Neural cell (in vitro differentiated cells): Measurements from ENCODE around the gene AGAP3. TPM values are rescaled to one million over a fixed set of nuclear protein-coding genes. Genes with fewer than 3 reads are reported as not detected.

Experiments used
- H2AFZ ChIP-seq: fragments of 200-600, 300-800 bp; sonication (generic), shearing (Covaris generic); 2 replicates; pipeline ENCODE4 v1.6.0; 2014; ENCODE audit warnings: low read depth, mild to moderate bottlenecking, antibody characterized with exemption, low read length, moderate library complexity
- H3F3A ChIP-seq: fragments of 200-600 bp; shearing (Covaris generic); 2 replicates; pipeline ENCODE4 v1.6.1; 2016; ENCODE audit warnings: mild to moderate bottlenecking, moderate library complexity, mixed read lengths, antibody characterized with exemption, low read length; ENCODE audit not compliant: insufficient read depth, poor library complexity, severe bottlenecking
- H3K27ac ChIP-seq: fragments of 200-600, 300-800 bp; sonication (generic), shearing (Covaris generic); 2 replicates; pipeline ENCODE4 v1.5.1; 2014; ENCODE audit warnings: mild to moderate bottlenecking, low read length, moderate library complexity
- H3K27me3 ChIP-seq: fragments of 300-800, 200-600 bp; sonication (generic), shearing (Covaris generic); 2 replicates; pipeline ENCODE4 v1.6.0; 2014; ENCODE audit warnings: mild to moderate bottlenecking, low read depth, low read length, moderate library complexity; ENCODE audit not compliant: insufficient read depth
- H3K36me3 ChIP-seq: fragments of 300-800, 200-600 bp; sonication (generic), shearing (Covaris generic); 2 replicates; pipeline ENCODE4 v1.5.1; 2014; ENCODE audit warnings: mild to moderate bottlenecking, antibody characterized with exemption, low read length, moderate library complexity; ENCODE audit not compliant: insufficient read depth
- H3K4me2 ChIP-seq: fragments of 300-800, 200-600 bp; sonication (generic), shearing (Covaris generic); 2 replicates; pipeline ENCODE4 v1.6.0; 2014; ENCODE audit warnings: mild to moderate bottlenecking, low read length
- H3K4me3 ChIP-seq: fragments of 300-800, 200-600 bp; sonication (generic), shearing (Covaris generic); 2 replicates; pipeline ENCODE4 v1.5.1; 2014; ENCODE audit warnings: mild to moderate bottlenecking, low read length, moderate library complexity
- H3K79me2 ChIP-seq: fragments of 200-600 bp; shearing (Covaris generic); replicated peaks from 2 replicates; pipeline ENCODE4 v1.6.0; 2014; ENCODE audit warnings: mild to moderate bottlenecking, low read length, moderate library complexity; ENCODE audit not compliant: insufficient read depth
- H3K9ac ChIP-seq: fragments of 300-800, 200-600 bp; sonication (generic), shearing (Covaris generic); 2 replicates; pipeline ENCODE4 v1.6.1; 2016; ENCODE audit warnings: mild to moderate bottlenecking, low read length, mixed read lengths
- H3K9me2 ChIP-seq: fragments of 200-600 bp; shearing (Covaris generic); 2 replicates; pipeline ENCODE4 v1.6.1; 2016; ENCODE audit warnings: mild to moderate bottlenecking, low read length, mixed read lengths; ENCODE audit not compliant: insufficient read depth
- H3K9me3 ChIP-seq: fragments of 200-600, 300-800 bp; sonication (generic), shearing (Covaris generic); 2 replicates; pipeline ENCODE4 v1.6.1; 2016; ENCODE audit warnings: mild to moderate bottlenecking, mixed run types, low read length, moderate library complexity, mixed read lengths
- H4K20me1 ChIP-seq: fragments of 200-600 bp; shearing (Covaris generic); 2 replicates; pipeline ENCODE4 v1.6.1; 2016; ENCODE audit warnings: mild to moderate bottlenecking, mixed run types; ENCODE audit not compliant: insufficient read depth
- EP300 ChIP-seq: fragments of 450-650 bp; conservative IDR thresholded peaks from 2 replicates; pipeline ENCODE4 v1.6.1; 2014; ENCODE audit warnings: antibody characterized with exemption, mild to moderate bottlenecking, moderate library complexity; ENCODE audit not compliant: poor library complexity, severe bottlenecking
- EZH2 ChIP-seq: fragments of 200-600, 300-800 bp; shearing (Covaris generic), sonication (generic); IDR thresholded peaks from 2 replicates; pipeline ENCODE4 v1.6.1; 2014; ENCODE audit warnings: antibody characterized with exemption, low read length, borderline replicate concordance, mild to moderate bottlenecking; ENCODE audit not compliant: insufficient read depth, poor library complexity, severe bottlenecking
- MXI1 ChIP-seq: fragments of 450-650 bp; conservative IDR thresholded peaks from 2 replicates; pipeline ENCODE4 v1.6.1; 2014; ENCODE audit warnings: antibody characterized with exemption, mild to moderate bottlenecking; ENCODE audit not compliant: poor library complexity, severe bottlenecking
- POLR2AphosphoS5 ChIP-seq: IDR thresholded peaks from 2 replicates; pipeline ENCODE4 v1.6.1; 2012
- RAD21 ChIP-seq: fragments of 450-650 bp; conservative IDR thresholded peaks from 2 replicates; pipeline ENCODE4 v1.6.1; 2014; ENCODE audit warnings: antibody characterized with exemption, mild to moderate bottlenecking, moderate library complexity
- SMC3 ChIP-seq: fragments of 450-650 bp; conservative IDR thresholded peaks from 2 replicates; pipeline ENCODE4 v1.6.1; 2014; ENCODE audit warnings: antibody characterized with exemption, mild to moderate bottlenecking, moderate library complexity; ENCODE audit not compliant: poor library complexity
- TAF1 ChIP-seq: IDR thresholded peaks from 2 replicates; pipeline ENCODE4 v1.6.1; 2012; ENCODE audit warnings: low read depth
- polyA plus RNA-seq: library from polyadenylated mRNA; depleted of rRNA; stranded (reverse); fragments of >200 nt; gene quantifications from 2 replicates; pipeline ENCODE4 v1.2.3, GENCODE V29; 2014
- TF ChIP-seq, protein P1 (sequence below): IDR thresholded peaks from 2 replicates; pipeline ENCODE4 v1.6.1; 2012; ENCODE audit warnings: borderline replicate concordance
- TF ChIP-seq, protein P2 (sequence below): fragments of 450-650 bp; IDR thresholded peaks from 2 replicates; pipeline ENCODE4 v1.5.1; 2014; ENCODE audit warnings: antibody characterized with exemption, mild to moderate bottlenecking, moderate library complexity; ENCODE audit not compliant: poor library complexity, severe bottlenecking

AGAP3 gene
- polyA plus RNA-seq, 1 donor from 2014 or later, result 117 TPM

DNA sequence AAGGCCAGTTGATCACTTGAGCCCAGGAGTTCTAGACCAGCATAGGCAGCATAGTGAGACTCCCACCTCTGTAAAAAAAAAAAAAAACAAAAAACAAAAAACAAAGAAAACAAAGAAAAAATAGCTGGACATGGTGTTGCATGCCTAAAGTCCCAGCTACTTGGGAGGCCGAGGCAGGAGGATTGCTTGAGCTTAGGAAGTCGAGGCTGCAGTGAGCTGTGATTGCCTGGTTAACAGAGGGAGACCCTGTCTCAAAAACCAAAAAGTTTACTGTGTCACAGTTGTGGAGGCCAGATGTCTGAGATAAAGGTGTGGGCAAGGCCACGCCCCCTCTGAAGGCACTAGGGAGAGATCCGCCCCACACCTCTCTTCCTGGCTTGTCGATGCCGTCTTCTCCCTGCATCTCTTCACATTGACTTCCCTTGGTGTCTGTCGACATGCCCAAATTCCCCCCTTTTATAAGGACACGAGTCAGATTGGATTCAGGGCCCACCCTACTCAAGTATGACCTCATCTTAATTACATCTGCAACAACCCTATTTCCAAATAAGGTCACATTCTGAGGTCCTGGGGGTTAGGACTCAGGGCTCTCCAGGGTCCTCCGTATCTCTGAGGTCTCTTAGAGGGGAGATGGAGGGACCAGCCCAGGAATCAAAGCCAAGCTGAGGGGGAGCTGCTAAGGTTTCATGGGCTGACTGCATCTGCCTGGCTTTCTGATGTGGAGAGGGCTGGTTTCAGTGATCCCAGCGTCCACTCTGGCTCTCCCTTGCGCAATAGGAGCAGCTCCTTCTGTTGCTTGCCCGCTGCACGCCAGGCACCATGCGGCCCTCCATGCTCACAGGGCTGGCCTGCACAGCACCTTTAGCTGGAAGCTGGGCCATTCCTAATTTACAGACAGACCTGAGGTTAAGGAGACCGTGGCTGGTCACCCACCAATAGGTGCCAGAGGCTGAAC lies 23.1 kb downstream of the AGAP3 start:
- peaks cover 11% of the 10 kb centered on the region for H3K27me3 ChIP-seq
- no peak overlapping the region for H3K9ac ChIP-seq
- peaks cover 32% of the 10 kb centered on the region for H4K20me1 ChIP-seq
- H3K4me2 ChIP-seq, result no peak overlapping the region
- TF ChIP-seq EP300 (no peak), EZH2 (no peak), MXI1 (no peak), SMC3 (no peak), RAD21 (no peak), TAF1 (no peak)
- TF ChIP-seq, protein P1, sequence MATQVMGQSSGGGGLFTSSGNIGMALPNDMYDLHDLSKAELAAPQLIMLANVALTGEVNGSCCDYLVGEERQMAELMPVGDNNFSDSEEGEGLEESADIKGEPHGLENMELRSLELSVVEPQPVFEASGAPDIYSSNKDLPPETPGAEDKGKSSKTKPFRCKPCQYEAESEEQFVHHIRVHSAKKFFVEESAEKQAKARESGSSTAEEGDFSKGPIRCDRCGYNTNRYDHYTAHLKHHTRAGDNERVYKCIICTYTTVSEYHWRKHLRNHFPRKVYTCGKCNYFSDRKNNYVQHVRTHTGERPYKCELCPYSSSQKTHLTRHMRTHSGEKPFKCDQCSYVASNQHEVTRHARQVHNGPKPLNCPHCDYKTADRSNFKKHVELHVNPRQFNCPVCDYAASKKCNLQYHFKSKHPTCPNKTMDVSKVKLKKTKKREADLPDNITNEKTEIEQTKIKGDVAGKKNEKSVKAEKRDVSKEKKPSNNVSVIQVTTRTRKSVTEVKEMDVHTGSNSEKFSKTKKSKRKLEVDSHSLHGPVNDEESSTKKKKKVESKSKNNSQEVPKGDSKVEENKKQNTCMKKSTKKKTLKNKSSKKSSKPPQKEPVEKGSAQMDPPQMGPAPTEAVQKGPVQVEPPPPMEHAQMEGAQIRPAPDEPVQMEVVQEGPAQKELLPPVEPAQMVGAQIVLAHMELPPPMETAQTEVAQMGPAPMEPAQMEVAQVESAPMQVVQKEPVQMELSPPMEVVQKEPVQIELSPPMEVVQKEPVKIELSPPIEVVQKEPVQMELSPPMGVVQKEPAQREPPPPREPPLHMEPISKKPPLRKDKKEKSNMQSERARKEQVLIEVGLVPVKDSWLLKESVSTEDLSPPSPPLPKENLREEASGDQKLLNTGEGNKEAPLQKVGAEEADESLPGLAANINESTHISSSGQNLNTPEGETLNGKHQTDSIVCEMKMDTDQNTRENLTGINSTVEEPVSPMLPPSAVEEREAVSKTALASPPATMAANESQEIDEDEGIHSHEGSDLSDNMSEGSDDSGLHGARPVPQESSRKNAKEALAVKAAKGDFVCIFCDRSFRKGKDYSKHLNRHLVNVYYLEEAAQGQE, result no peak
- TF ChIP-seq, protein P2, sequence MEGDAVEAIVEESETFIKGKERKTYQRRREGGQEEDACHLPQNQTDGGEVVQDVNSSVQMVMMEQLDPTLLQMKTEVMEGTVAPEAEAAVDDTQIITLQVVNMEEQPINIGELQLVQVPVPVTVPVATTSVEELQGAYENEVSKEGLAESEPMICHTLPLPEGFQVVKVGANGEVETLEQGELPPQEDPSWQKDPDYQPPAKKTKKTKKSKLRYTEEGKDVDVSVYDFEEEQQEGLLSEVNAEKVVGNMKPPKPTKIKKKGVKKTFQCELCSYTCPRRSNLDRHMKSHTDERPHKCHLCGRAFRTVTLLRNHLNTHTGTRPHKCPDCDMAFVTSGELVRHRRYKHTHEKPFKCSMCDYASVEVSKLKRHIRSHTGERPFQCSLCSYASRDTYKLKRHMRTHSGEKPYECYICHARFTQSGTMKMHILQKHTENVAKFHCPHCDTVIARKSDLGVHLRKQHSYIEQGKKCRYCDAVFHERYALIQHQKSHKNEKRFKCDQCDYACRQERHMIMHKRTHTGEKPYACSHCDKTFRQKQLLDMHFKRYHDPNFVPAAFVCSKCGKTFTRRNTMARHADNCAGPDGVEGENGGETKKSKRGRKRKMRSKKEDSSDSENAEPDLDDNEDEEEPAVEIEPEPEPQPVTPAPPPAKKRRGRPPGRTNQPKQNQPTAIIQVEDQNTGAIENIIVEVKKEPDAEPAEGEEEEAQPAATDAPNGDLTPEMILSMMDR, result no peak
- H3K79me2 ChIP-seq, result peaks cover 18% of the 10 kb centered on the region
- H3K36me3 ChIP-seq, result no peaks in the 10 kb centered on the region
- H3F3A ChIP-seq, result no peaks in the 10 kb centered on the region
- H2AFZ ChIP-seq, result no peak overlapping the region
- no peak overlapping the region for H3K4me3 ChIP-seq
- no peak overlapping the region for H3K27ac ChIP-seq
- no peaks in the 10 kb centered on the region for H3K9me2 ChIP-seq
- no peaks in the 10 kb centered on the region for H3K9me3 ChIP-seq

DNA sequence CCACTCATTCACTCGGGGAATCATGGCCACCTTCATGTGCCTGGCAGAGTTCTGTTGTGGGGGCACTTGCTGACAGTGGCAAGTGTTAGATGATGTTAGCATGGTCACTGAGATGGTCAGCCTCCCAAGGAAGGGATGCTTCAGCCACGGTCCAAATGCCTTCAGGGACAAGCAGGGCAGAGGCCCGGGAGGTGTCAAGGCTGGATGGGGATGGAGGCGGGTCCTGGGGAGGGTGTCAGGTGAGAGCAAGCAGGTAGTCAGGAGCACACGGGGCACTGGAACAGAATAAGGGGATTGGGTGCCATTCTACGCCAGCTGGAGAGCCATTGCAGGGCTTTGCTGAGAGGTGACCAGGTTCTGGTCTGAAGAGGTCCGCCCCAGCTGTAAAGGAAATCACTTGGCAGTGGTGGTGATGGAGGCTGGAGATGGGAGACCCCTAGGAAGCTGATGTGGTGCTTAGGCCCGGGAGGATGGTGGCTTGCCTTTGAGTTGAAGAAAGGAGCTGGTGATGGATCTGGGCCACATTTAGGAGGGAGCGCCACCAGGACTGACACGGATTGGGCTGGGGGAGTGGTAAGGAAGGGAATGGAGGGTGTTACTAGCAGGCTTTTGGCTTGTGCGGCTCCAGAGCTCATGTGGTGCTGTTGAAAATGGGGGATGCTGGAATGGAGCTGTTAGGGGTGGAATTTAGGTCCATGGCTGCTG lies 24.1 kb downstream of the AGAP3 start:
- Histone ChIP-seq H3K4me3 (no peak overlapping the region), H3K9me2 (no peaks in the 10 kb centered on the region), H3K4me2 (no peak overlapping the region), H3K9ac (no peak overlapping the region), H2AFZ (no peak overlapping the region), H3K27me3 (peaks cover 11% of the 10 kb centered on the region), H3F3A (no peaks in the 10 kb centered on the region), H3K9me3 (no peaks in the 10 kb centered on the region), H3K79me2 (peaks cover 18% of the 10 kb centered on the region), H3K27ac (no peak overlapping the region), H3K36me3 (no peaks in the 10 kb centered on the region), H4K20me1 (peaks cover 34% of the 10 kb centered on the region)
- no peak for TF ChIP-seq SMC3
- TF ChIP-seq TAF1, result no peak
- TF ChIP-seq, protein P2, result no peak
- TF ChIP-seq EP300, result no peak
- no peak for TF ChIP-seq RAD21
- no peak for TF ChIP-seq EZH2
- no peak for TF ChIP-seq POLR2AphosphoS5
- TF ChIP-seq, protein P1, result no peak
- TF ChIP-seq MXI1, result no peak
